Mesothelial cell of epicardium (in vitro differentiated cells): ENCODE results near the gene ARHGAP20. TPM values are rescaled to one million over a fixed set of nuclear protein-coding genes. Genes with fewer than 3 reads are reported as not detected.

Experiments
- DNase-seq, 2 experiments: peaks; one replicate each; pipeline ENCODE4 v3.0.0; 2021; ENCODE audit warnings: low spot score in 2 of 2; ENCODE audit not compliant: unreplicated experiment in 2 of 2
- H3K27ac Mint-ChIP-seq: 2 replicates; pipeline ENCODE4 v1.8.0; 2021; ENCODE audit warnings: mixed read lengths
- H3K27me3 Mint-ChIP-seq: 2 replicates; pipeline ENCODE4 v1.8.0; 2021; ENCODE audit warnings: low read depth, mixed read lengths
- H3K36me3 Mint-ChIP-seq: 2 replicates; pipeline ENCODE4 v1.8.0; 2021; ENCODE audit warnings: mixed read lengths
- H3K4me1 Mint-ChIP-seq: 2 replicates; pipeline ENCODE4 v1.8.0; 2021; ENCODE audit warnings: mixed read lengths
- H3K4me3 Mint-ChIP-seq: 2 replicates; pipeline ENCODE4 v1.8.0; 2021; ENCODE audit warnings: mild to moderate bottlenecking, moderate library complexity, mixed read lengths
- H3K9me3 Mint-ChIP-seq: 2 replicates; pipeline ENCODE4 v1.8.0; 2021; ENCODE audit warnings: mixed read lengths
- total RNA-seq: library from RNA; stranded (reverse); gene quantifications from 3 replicates; pipeline ENCODE4 v1.2.1, GENCODE V29; 2021
- TF ChIP-seq, protein P1 (sequence below): fragments of 200-600 bp; sonication (generic); IDR thresholded peaks from one replicate; pipeline ENCODE4 v1.5.0; 2021; ENCODE audit warnings: antibody characterized with exemption; ENCODE audit not compliant: unreplicated experiment

Gene ARHGAP20
- total RNA-seq, 1 donor from 2014 or later = 8.9 TPM

DNA sequence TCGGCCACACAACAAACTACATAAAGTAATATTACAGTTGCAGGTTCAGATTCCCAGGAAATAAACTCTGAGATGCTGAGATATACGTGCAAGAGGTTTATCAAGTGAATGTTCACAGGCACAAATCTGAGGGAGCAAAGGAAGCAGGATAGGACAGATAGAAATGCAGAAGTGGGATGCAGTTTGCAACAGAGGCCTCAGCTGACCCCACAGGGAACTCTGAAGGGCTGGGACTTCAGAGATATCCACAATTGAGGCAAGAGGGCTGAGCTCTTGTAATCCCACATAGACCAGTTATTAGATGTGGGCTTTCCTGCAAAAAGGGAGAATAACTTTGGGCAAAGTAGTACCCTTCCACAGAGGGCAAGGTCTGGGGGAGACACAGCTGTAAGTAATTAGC, 25.4 kb upstream of the ARHGAP20 start:
- Mint-ChIP-seq H3K27me3 (no peaks in the 10 kb centered on the region), H3K4me1 (peaks cover 21% of the 10 kb centered on the region), H3K27ac (no peak overlapping the region), H3K4me3 (no peak overlapping the region), H3K9me3 (peaks cover 7% of the 10 kb centered on the region), H3K36me3 (no peaks in the 10 kb centered on the region)
- DNase-seq = no peak
- TF ChIP-seq, protein P1, sequence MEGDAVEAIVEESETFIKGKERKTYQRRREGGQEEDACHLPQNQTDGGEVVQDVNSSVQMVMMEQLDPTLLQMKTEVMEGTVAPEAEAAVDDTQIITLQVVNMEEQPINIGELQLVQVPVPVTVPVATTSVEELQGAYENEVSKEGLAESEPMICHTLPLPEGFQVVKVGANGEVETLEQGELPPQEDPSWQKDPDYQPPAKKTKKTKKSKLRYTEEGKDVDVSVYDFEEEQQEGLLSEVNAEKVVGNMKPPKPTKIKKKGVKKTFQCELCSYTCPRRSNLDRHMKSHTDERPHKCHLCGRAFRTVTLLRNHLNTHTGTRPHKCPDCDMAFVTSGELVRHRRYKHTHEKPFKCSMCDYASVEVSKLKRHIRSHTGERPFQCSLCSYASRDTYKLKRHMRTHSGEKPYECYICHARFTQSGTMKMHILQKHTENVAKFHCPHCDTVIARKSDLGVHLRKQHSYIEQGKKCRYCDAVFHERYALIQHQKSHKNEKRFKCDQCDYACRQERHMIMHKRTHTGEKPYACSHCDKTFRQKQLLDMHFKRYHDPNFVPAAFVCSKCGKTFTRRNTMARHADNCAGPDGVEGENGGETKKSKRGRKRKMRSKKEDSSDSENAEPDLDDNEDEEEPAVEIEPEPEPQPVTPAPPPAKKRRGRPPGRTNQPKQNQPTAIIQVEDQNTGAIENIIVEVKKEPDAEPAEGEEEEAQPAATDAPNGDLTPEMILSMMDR = no peak

DNA sequence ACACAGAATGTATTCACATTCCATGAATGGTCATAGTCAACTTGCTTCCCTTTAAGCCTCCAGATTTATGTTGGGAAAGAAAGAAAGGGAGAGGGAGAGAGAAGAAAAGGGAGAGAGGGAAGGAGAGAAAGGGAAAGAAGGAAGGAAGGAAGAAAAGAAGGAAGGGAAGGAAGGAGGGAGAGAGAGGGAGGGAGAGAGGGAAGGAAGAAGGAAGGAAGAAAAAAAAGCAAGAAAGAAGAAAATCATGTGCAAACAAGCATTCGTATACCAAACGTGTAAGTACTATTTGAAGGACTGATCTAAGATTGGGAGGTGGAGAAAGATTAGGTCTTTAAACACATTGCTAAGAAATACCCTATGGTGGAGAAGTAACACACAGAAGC, 23.9 kb upstream of the ARHGAP20 start:
- Mint-ChIP-seq H3K4me1 (peaks cover 21% of the 10 kb centered on the region), H3K9me3 (no peaks in the 10 kb centered on the region), H3K27me3 (no peaks in the 10 kb centered on the region), H3K4me3 (no peak overlapping the region), H3K27ac (no peak overlapping the region), H3K36me3 (no peaks in the 10 kb centered on the region)
- TF ChIP-seq, protein P1 = no peak
- no peak for DNase-seq

DNA sequence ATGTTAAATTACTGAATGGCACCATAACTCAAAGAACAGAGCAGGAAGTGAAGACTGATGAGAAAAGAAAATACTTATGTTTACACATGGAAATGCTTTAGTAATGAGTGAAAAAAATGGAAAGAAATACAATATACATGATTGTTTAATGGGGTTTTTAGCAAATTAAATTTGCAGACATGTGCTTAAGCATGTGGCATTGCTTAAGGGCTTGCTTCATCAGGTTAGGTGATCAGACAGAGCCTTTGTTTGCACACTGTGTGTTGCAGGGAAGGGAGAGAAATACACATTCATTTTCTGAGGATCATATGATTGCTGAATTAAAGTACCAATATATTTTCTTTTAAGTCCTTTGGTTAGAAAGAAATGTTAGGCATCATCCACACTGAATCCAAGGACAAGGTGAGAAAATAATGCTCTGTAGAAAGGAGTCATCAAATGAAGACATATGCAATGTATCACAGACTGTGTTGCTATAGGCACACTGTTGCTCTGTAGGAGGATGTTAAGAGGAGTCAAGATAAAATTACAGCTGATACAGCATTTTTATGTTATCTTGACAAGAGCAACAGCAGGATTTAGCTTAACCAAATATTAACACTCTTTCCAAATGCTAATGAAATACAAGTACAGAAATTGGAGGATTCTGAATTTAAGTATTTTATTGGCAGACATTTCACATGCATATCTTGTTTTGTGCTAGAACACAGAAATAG, 23.4 kb upstream of the ARHGAP20 start:
- H3K27me3 Mint-ChIP-seq = no peaks in the 10 kb centered on the region
- no peaks in the 10 kb centered on the region for H3K9me3 Mint-ChIP-seq
- no peak for DNase-seq
- no peak overlapping the region for H3K27ac Mint-ChIP-seq
- TF ChIP-seq, protein P1 = no peak
- H3K36me3 Mint-ChIP-seq = no peaks in the 10 kb centered on the region
- H3K4me1 Mint-ChIP-seq = peaks cover 21% of the 10 kb centered on the region
- H3K4me3 Mint-ChIP-seq = no peak overlapping the region

DNA sequence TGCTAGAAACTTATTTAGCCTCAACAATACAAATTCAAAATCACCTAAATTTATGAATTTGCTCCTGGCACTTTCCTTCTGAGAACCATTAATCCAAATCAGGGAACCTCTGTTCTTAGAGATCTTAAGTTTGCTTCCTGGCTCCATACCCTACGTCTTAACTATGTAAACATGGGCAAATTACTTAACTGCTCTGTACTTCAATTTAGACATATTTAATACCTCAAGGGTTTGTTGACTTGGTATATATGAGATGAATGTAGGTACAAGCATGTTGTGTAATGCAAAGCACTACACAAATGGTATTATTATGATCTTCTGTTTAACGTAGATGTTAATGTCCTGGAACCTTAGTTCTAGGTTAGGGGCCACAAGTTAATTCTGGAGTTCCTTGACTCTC, 22.6 kb upstream of the ARHGAP20 start:
- Mint-ChIP-seq H3K36me3 (no peaks in the 10 kb centered on the region), H3K27me3 (no peaks in the 10 kb centered on the region), H3K4me1 (peaks cover 21% of the 10 kb centered on the region), H3K9me3 (no peaks in the 10 kb centered on the region), H3K4me3 (no peak overlapping the region), H3K27ac (no peak overlapping the region)
- TF ChIP-seq, protein P1 = no peak
- DNase-seq = no peak

DNA sequence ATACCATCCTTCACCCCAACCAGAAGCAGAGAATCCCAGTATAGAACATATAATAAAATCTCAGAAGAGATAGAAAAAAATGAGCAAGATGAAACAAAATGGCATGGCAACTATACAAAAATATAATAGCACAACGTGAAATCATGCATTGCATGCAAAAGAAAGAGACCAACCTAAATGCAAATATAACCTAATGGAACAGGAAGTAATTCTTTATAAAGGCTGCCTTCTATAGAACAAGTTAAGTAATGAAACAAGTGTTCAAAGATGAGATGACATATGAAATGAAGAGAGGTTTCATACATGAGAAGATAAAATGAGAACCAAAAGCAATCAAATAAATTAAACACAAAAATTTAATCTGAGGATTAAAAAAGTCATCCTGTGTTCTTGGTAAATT, 18.5 kb upstream of the ARHGAP20 start:
- Mint-ChIP-seq H3K27me3 (no peaks in the 10 kb centered on the region), H3K27ac (no peak overlapping the region), H3K9me3 (peaks cover 15% of the 10 kb centered on the region), H3K4me1 (peaks cover 16% of the 10 kb centered on the region), H3K36me3 (no peaks in the 10 kb centered on the region), H3K4me3 (no peak overlapping the region)
- TF ChIP-seq, protein P1 = no peak
- DNase-seq = no peak
